Mammary epithelial cell (primary cell): Measurements from ENCODE around the gene TNFAIP3.

Source experiments
- CTCF ChIP-seq, 2 donors: IDR thresholded peaks in 1 of 2; conservative IDR thresholded peaks in 1 of 2; 2 replicates each; pipeline ENCODE4 v1.5.1; 2011 to 2012; ENCODE audit warnings: inconsistent platforms in 2 of 2, low read length in 2 of 2, mild to moderate bottlenecking in 2 of 2, control low read depth in 1 of 2, low read depth in 1 of 2; ENCODE audit not compliant: insufficient read depth in 1 of 2; ENCODE audit errors: extremely low read depth in 1 of 2
- EZH2 ChIP-seq: IDR thresholded peaks from 2 replicates; pipeline ENCODE4 v1.6.1; 2012; ENCODE audit warnings: low read length, inconsistent platforms, borderline replicate concordance

GRCh38 chr6:137927777-137928218 lies 60.7 kb downstream of the TNFAIP3 start:
- TF ChIP-seq EZH2: no peak
- no peak for TF ChIP-seq CTCF (conservative IDR thresholded peaks at IDR 0.05 in 1 of 2, IDR thresholded peaks at IDR 0.05 in 1 of 2; ENCODE audit: extremely low read depth in 1 of 2, insufficient read depth in 1 of 2, low read depth in 1 of 2, low read length in 2 of 2)
